HL-60 (cell line): ENCODE data around the gene IQGAP3.

Experiments
- CTCF ChIP-seq: IDR thresholded peaks from one replicate; pipeline ENCODE4 v1.5.1; 2011; ENCODE audit warnings: low read length, control low read depth, inconsistent platforms; ENCODE audit not compliant: insufficient read depth
- GABPA ChIP-seq: IDR thresholded peaks from 2 replicates; pipeline ENCODE4 v1.6.1; 2012; ENCODE audit warnings: low read depth
- POLR2AphosphoS5 ChIP-seq: IDR thresholded peaks from 2 replicates; pipeline ENCODE4 v1.6.1; 2012; ENCODE audit warnings: low read depth
- SPI1 ChIP-seq: IDR thresholded peaks from 2 replicates; pipeline ENCODE4 v1.6.1; 2012; ENCODE audit warnings: low read depth, mild to moderate bottlenecking, borderline replicate concordance
- TF ChIP-seq, protein P1 (sequence below): IDR thresholded peaks from 2 replicates; pipeline ENCODE4 v1.6.1; 2012; ENCODE audit warnings: low read depth; ENCODE audit not compliant: insufficient replicate concordance

GRCh38 chr1:156598731-156599432, 26.5 kb upstream of the IQGAP3 start:
- TF ChIP-seq CTCF (no peak), POLR2AphosphoS5 (no peak), GABPA (no peak), SPI1 (no peak)
- TF ChIP-seq, protein P1, sequence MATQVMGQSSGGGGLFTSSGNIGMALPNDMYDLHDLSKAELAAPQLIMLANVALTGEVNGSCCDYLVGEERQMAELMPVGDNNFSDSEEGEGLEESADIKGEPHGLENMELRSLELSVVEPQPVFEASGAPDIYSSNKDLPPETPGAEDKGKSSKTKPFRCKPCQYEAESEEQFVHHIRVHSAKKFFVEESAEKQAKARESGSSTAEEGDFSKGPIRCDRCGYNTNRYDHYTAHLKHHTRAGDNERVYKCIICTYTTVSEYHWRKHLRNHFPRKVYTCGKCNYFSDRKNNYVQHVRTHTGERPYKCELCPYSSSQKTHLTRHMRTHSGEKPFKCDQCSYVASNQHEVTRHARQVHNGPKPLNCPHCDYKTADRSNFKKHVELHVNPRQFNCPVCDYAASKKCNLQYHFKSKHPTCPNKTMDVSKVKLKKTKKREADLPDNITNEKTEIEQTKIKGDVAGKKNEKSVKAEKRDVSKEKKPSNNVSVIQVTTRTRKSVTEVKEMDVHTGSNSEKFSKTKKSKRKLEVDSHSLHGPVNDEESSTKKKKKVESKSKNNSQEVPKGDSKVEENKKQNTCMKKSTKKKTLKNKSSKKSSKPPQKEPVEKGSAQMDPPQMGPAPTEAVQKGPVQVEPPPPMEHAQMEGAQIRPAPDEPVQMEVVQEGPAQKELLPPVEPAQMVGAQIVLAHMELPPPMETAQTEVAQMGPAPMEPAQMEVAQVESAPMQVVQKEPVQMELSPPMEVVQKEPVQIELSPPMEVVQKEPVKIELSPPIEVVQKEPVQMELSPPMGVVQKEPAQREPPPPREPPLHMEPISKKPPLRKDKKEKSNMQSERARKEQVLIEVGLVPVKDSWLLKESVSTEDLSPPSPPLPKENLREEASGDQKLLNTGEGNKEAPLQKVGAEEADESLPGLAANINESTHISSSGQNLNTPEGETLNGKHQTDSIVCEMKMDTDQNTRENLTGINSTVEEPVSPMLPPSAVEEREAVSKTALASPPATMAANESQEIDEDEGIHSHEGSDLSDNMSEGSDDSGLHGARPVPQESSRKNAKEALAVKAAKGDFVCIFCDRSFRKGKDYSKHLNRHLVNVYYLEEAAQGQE: no peak
